Measurements from ENCODE around the gene DYNC2H1.
"Not testable (repeated sequence)": the region's sequence is repeated elsewhere in the genome, so short reads cannot be mapped to it uniquely, and the experiment has no call there.

The DYNC2H1 gene

GRCh38 chr11:103374227-103374626 lies 265.0 kb downstream of the DYNC2H1 start:
- DNase-seq, result not testable (repeated sequence)

- DNase-seq, result no peak
Measured at GRCh38 chr11:103378931-103379330, 269.7 kb downstream of the DYNC2H1 start.

- DNase-seq, result no peak
Measured at GRCh38 chr11:103380031-103380430, 270.8 kb downstream of the DYNC2H1 start.

GRCh38 chr11:103384652-103385051 lies 275.4 kb downstream of the DYNC2H1 start:
- no peak for DNase-seq

- no peak for DNase-seq
Measured at GRCh38 chr11:103395612-103396011, 286.4 kb downstream of the DYNC2H1 start.

GRCh38 chr11:103396237-103396636 lies 287.0 kb downstream of the DYNC2H1 start:
- DNase-seq, result no peak

GRCh38 chr11:103397369-103397768 lies 288.1 kb downstream of the DYNC2H1 start:
- no peak for DNase-seq

- DNase-seq, result no peak
Measured at GRCh38 chr11:103398829-103399228, 289.6 kb downstream of the DYNC2H1 start.

GRCh38 chr11:103406357-103406756 lies 297.1 kb downstream of the DYNC2H1 start:
- no peak for DNase-seq

- no peak for DNase-seq
Measured at GRCh38 chr11:103407641-103408040, 298.4 kb downstream of the DYNC2H1 start.

GRCh38 chr11:103413266-103413888 lies 304.2 kb downstream of the DYNC2H1 start:
- DNase-seq, result no peak

GRCh38 chr11:103418014-103418413 lies 308.8 kb downstream of the DYNC2H1 start:
- DNase-seq, result no peak

GRCh38 chr11:103420593-103420992 lies 311.4 kb downstream of the DYNC2H1 start:
- DNase-seq, result no peak

- DNase-seq, result no peak
Measured at GRCh38 chr11:103433386-103434072, 324.3 kb downstream of the DYNC2H1 start.

GRCh38 chr11:103434073-103434411 lies 324.8 kb downstream of the DYNC2H1 start:
- DNase-seq, result no peak

- DNase-seq, result no peak
Measured at GRCh38 chr11:103436131-103436770, 327.0 kb downstream of the DYNC2H1 start.

GRCh38 chr11:103441021-103441420 lies 331.8 kb downstream of the DYNC2H1 start:
- DNase-seq, result no peak

- no peak for DNase-seq
Measured at GRCh38 chr11:103448966-103449365, 339.7 kb downstream of the DYNC2H1 start.

GRCh38 chr11:103450241-103450640 lies 341.0 kb downstream of the DYNC2H1 start:
- no peak for DNase-seq

GRCh38 chr11:103453126-103453525 lies 343.9 kb downstream of the DYNC2H1 start:
- DNase-seq, result no peak

GRCh38 chr11:103453915-103454709 lies 344.9 kb downstream of the DYNC2H1 start:
- no peak for DNase-seq

- no peak for DNase-seq
Measured at GRCh38 chr11:103464420-103464819, 355.2 kb downstream of the DYNC2H1 start.

- DNase-seq, result no peak
Measured at GRCh38 chr11:103465555-103466140, 356.4 kb downstream of the DYNC2H1 start.
